ENCODE results near the gene PIMREG.

DNA sequence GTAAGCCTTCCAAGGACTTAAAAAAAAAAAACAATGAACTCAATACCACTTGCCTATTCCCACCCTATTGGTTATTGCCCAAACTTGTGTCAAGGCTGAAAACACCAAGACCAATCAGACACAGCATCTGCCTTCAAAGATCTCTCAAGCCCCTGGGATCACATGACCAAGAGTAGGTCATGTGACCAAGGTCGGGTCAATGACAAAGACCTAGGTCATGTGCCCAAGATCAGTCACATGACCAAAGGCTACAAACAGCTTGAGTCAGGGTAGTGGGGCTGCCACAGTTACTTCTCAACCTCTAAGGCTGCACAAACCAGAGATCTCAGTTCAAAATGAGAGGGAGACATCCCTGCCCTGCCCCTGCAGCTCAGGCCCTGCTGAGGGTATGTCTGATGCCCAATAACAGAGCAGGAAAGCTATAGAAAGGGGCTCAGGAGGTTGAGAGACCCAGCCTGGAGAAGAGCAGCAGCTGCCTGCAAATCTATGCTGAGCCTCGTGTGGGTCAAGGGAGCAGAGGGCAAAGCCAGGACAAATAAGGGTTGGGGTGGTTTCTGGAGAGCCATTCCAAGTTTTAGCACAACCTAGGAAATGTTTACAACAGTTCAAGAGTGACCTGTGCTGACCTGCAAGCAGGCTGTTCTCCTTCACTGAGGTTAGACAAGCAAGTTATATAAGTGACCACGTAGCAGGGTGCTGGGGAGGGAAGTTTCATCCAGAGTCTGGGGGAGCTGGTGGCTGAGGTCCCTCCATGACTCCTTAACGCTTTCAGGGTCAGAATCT lies 48.8 kb downstream of the PIMREG start:
- no peak for TF ChIP-seq CTCF (conservative IDR thresholded peaks at IDR 0.05 in 1 of 2, IDR thresholded peaks at IDR 0.05 in 1 of 2; ENCODE audit: extremely low read depth in 1 of 2, insufficient read depth in 1 of 2, low read depth in 1 of 2, low read length in 2 of 2)
- no peak for TF ChIP-seq EZH2 (IDR thresholded peaks at IDR 0.05; ENCODE audit: borderline replicate concordance, low read length)

All from mammary epithelial cell (primary cell).